ENCODE measurements around the gene SKI. TPM values are rescaled to one million over a fixed set of nuclear protein-coding genes. Genes with fewer than 3 reads are reported as not detected.
"Not testable (repeated sequence)": the region's sequence is repeated elsewhere in the genome, so short reads cannot be mapped to it uniquely, and the experiment has no call there.

Gene SKI
- total RNA-seq, 1 donor from 2014 or later = 19.3 TPM

DNA sequence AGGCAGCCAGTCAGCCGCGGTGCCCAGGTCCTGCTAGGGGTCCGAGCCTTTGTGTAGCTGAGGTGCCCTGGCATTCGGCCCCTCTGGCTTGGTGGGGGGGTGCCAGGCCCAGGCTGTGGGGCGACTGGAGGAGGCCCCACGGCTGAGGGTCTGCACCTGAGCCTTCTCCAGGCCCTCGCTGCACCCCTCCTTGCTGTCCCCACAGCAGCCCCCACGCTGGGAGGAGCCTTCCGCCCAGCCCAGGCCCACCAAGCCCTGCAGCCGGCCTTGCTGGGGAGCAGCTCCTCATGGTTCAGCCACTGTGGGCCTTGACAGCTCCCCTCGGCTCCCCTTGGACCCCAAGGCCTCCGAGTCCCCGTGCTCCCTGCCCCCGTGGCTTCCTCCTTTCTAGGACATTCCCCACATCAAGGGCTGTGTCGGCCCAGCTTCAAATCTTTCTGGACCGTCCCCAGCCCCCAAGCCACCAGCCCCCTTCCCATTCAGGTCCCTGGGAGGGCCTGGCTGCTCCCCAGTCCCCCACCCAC, 95.4 kb downstream of the SKI start:
- no peak for DNase-seq

DNA sequence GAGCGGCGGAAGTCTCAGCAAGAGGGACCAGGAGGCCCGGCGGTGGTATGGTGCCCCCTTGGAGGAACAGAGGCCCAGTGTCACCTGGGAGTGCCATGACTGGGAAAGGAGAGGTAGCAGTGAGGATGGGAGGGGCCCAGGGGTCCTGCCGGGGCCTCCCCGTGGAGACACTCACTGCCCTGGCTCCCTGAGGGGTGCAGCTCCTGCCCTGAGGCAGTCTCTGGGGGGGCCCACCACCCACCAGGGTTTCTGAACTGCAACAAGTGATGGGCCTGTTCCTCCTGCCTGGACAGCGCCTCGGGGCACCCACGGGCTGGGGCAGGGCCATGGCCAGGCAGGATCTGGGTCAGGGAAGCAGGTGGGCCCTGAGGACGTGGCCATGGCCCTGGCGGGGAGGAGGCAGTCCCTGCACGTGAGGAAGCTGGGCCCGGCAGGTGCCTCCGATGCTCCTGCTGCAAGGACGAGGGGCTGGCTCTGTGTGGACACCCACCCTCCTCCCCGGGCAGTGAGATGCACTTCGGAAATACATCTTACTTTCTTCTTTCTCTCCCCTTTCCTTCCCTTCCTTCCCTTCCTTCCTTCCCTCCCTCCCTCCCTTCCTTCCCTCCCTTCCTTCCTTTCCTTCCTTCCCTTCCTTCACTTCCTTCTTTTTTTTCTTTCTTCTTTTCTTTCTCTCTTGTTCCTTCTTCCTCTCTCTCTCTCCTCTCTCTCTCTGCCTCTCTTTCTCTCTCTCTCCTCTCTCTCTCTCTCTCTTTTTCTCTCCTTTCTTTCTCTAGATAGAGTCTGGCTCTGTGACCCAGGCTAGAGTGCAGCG, 96.6 kb downstream of the SKI start:
- DNase-seq = no peak

DNA sequence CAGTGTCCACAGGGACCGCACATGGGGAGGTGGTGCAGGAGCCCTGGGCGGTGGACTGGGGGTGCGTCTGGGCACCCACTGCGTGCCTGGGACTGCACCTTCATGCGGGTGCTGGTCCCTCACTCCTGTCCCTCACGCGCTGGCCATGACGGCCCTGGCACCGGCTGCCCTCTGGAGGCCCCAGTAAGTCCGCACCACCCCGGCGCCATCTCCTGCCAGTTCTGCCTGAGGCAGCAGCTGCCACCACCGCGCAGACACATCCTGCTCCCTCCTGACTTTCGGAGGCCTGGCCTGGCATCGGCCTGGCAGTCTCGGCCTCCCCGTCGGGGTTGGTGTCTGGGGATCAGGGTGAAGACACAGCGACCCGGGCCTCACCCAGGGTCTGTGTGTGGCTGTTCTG, 98.4 kb downstream of the SKI start:
- no peak for DNase-seq

DNA sequence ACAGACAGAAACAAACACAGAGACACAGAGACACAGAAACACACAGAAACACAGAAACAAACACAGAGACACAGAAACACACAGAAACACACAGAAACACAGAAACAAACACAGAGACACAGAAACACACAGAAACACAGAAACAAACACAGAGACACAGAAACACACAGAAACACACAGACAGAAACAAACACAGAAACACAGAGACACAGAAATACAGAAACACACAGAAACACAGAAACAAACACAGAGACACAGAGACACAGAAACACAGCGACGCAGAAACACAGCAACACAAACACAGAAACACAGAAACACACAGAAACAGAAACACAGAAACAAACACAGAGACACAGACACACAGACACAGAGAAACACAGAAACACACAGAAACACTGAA, 99.0 kb downstream of the SKI start:
- not testable (repeated sequence) for DNase-seq

DNA sequence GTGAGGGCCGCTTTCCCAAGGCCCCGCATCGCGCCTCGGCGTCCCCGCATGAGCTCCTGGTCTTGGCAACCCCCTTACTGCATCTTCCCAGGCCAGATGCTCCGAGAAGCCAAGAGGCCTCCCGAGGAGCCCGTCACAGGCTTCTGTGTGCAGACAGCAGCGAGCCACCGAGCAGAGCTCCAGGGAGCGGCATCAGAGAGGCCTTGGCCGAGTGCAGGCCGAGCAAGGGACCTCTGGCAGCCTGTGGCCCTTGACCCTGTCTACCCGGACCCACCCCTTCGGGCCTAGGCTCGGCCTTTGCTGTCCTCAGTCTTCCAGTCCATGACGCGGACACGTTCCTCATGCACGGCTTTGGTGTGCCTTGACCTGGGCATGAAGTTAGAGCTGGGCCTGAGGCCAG, 99.7 kb downstream of the SKI start:
- DNase-seq = no peak

DNA sequence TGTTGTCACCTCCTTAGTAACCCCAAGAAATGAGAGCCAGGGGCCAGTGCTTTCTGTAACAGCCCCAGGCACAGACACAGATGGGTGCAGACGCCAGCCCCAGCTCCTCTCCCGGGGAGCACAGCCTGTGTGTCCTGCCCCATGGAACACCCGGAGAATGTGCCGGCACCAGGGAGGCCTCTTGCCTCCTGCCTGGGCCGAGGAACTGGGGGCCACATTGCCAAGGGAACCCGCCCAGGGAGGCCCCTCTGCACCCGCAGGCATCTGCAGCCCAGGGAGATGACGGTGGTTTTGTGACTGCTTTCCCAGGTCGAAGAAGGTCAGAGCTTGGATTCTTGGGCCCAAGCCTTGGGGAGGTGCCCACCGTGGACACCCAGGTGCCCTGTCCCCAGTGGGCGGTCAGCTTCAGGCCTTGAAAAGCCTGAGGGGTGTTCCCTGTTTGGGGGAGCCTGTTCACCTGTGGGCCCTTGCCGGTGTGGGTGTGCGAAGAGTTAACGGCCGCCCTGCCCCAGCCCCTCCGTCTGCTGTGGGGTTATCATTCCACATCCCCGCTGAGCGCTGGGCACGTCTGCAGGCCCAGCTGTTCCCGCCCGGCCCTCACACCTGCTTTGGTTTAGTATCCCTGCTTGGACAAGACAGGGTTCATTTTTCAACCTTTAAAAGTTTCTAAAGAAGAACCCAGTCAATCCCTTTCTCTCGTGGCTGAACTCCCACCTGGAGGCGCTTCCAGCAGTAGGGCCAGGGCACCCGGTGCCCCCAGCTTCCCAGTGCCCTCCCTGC, 100.7 kb downstream of the SKI start:
- DNase-seq = no peak

DNA sequence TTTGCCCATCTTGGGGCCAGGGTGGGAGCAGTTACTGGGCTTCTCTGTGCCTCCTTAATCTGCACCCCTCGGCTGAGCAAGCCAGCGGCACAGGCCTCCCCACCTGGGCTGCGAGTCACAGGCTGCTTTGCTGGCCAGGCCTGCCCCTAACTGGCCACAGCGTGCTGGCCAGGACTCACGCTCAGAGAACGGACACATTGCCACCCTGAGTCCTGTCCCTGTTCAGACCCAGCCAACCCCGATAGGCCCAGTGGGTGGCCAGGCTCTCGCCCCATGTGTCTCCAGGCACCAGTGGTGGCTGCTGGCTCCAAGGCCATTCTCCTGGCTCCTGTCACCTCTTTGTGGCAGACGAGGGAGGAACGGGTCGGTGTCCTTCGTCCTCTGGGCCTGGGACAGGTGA, 101.9 kb downstream of the SKI start:
- DNase-seq = no peak

DNA sequence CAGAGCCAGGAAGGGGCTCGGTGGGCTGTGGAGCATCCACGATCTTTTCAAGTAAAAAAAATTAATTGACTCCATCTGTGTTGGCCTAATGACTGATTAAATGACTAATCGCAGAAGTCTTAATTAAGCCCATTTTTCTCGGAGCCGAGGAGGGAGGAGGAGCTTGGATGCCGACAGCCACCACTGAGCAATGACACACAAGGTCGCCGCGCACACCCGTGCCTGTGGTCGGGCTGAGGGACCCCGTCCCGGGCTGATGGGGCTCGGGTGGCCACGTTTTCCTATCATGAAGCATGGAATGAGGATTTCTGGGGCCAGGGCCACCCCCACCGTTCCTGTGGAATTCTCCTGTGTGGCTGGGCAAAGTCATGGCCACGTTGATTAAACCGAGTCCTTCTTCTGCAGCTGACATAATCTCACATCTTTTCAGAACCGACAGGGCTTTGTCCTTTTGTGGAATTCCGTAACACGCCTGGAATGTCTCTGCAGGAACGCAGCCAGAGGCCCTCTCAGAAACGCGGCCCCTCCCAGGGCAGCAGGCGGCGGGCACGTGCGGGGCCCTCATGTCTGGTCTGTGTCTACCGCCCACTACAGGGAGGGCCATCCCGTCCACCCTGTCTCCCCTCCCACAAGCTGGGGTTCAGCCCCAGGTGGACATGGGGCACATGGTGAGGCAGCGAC, 102.5 kb downstream of the SKI start:
- DNase-seq = no peak

DNA sequence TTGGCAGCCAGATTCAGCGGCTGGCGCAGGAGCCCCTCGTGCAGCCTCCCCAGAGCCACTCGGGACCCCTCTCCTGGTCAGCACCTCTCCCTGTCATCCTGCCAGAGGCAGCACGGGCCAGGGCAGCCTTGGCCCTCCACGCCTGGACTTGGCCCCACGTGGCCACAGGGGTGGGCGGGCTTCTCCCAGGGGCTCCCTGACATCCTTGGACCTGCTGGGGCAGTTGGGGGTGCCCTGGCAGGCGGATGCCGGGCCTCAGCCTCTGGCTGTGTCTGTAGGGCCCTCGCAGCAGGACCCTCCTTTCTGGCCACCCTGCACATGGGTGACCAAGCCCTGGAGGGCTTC, 103.1 kb downstream of the SKI start:
- no peak for DNase-seq

DNA sequence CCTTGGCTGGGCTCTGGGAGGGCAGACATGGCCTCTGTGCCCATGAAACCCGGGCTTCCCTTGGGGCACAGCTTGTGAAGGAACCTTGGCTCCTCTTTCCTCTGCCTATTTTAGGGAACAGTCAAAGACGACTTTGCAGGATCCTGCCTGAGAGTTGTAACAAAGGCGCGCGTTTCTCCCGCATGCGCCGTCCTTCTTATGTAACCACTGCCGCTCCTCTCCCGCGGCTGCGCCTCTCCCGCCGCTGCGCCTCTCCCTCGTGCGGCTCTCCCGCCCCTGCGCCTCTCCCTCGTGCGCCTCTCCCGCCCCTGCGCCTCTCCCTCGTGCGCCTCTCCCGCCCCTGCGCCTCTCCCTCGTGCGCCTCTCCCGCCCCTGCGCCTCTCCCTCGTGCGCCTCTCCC, 103.5 kb downstream of the SKI start:
- not testable (repeated sequence) for DNase-seq

DNA sequence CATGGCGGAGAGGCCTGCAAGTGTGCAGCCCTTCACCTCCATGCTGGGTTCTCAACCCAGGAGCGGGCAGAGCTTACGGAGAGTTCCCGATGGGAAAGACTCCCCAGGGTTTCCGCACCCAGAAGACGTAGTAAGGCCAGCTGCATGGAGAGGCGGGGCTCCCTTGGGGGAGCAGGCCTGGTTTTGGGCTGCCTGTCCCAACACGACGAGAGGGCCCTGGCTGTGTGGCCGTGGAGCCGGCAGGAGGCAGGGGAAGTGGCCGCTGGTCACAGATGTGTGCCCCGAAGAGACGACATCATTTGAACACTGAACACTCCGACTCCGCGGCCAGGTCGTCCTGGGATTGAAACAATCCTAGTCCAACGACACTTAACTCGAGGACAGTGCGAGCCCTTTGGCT, 106.2 kb downstream of the SKI start:
- DNase-seq = no peak

DNA sequence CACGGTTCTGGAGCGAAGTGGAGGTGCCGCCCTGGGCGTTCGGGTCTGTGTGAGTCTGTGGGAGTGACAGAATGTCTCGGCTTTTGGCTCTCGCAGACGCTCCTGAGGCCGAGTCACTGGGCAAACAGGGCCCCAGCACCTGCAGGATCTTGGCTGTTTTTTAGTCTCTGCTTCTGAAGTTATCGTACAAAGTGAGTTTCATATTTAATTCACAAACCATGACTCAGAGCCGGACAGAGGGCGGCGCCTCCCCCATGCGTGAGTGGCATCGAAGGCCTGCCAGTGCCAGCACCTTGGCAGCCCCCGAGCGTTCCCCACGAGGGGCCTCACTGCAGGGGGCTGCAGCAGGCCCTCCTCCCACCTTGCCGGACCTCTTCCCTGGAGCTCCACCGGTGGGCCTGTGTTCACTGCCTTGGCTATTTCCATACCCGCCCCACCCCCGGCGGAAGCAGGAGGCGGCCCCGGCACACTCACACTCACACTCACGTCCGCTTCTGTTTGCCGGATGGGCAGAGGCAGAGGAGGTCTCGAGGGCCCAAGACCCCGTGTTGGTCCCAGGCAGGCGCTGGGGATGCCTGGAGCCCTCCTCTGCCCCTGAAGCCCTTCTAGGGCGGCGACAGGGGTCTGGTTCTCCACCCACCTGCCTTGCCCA, 106.9 kb downstream of the SKI start:
- DNase-seq = no peak

DNA sequence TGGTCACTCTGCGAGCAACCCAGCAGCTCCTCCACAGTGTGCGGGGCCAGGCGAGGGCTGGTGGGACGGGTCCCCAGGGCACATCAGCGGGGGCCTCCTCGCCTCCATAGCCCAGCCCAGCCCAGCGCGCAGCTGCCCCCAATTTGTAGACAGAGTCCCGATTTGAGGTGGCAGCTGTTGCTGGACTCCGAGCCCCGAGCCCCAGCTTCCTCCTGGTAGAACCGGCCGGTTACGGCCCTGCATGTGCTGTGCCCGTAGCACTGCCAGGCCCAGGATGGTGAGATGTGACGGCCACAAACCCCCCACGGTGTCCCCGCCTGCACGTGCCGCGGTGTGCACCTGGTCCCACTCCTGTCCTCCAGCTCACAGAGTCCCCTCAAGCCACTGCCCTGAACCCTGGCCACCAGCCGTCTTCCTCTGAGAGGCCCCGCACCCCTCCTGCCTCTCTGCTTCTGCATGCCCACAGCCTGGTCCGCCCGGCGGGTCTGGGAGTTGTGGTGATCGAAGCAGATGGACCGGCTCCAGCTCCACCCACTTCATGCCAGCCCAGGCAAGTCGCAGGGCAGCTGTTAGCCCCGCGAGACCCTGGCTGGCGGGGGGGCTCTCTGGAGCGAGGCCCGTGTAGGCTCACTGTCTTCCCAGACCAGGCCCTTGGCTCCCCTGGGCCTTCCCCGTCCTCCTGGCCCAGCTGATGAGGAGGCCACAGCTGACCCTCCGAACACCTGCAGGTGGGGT, 107.8 kb downstream of the SKI start:
- DNase-seq = no peak

DNA sequence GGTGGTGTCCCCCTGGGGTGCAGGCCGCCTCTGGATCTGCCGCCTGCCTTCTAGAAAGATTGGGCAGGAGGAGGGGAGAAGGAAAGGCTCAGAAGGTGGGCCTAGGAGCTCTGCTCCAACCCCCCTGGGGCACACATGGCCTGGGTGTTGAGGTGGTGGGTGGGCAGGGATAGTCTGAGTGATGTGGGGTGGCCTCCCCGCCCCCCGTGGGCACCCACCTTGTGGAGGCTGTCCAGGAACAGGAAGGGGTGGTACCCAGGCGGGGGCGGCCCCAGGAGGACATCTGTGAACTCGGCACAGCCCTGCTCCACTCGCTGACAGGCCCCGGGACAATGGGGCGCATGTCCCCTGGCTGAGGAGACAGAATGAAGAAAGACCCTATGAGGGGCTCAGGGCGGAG, 108.4 kb downstream of the SKI start:
- DNase-seq = no peak

DNA sequence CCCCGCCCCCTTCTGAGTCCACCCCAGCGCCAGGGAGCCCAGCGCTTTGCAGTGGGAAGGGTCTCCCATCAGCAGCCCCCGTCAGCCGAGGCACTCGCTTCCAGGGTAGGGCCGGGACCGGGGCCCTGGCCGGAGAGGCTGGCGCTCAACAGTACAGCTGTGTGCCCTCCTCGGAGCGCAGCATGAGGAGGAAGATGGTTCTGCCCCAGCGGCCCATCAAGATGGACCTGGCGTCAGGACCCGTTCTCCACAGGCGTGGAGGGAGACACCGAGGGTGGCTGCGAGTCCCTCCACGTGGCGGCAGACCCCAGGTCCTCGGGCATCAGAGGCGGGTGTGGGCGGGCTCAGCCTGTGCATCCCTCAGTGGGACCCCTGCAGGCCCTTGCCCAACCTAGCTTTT, 109.0 kb downstream of the SKI start:
- no peak for DNase-seq

DNA sequence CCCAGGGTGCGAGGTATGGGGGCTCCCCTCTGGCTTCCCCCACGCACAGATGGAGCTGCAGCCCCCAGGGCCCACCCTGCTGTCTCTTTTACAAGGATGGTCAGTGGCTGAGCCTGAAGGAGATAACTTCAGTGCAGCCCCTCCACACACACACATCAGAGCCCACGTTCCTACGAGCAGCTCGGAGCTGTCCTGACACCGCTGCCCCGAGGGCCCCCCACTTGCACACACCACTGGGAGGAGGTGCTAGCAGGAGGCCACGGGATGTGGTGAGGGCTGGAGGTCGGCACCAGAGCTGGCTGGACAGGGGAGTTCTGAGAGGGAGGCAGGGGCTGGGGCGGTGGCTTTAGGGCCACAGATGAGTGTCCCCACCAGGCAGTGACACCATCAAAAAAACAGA, 109.4 kb downstream of the SKI start:
- no peak for DNase-seq

DNA sequence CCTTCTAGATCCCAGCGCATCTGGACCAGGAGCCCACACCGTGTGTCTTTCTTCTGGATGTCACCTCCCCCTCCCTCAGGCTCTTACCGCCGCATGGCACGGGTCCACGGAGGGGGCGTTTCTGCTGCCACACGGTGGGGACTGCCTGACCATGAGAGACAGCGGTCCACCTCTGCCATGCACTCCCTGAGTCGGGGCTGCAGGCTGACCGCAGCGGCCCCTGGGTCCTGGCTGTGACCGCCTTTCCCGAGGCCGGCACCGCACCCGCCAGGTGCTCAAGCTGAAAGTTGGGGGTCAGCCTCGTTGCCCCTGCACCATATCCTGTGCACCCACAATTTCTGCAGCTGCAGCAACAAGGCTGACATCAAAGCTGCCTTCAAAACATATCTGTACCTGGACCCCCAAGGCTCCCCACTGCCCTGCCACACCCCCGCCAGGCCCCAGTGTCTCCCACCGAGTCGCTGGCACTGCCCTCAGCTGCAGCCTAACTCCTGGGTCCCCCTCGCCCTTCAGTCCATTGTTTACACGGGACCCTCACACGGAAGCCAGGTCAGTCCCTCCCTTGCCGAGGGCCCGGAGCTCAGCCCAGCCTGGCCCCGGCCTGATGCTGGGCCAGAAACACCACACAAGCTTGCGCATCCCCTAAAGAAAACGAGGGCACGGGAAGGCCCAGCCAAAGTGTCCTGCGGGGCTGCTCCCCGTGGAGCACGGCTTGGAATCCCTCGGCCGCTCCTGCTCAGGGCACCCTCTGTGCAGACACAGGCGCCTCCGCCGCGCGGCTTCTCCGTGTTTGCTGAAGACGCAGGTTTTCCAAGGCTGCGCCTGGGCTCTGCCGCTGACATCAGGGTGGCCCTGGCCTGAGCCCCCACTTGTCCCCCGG, 111.3 kb downstream of the SKI start:
- DNase-seq = no peak

DNA sequence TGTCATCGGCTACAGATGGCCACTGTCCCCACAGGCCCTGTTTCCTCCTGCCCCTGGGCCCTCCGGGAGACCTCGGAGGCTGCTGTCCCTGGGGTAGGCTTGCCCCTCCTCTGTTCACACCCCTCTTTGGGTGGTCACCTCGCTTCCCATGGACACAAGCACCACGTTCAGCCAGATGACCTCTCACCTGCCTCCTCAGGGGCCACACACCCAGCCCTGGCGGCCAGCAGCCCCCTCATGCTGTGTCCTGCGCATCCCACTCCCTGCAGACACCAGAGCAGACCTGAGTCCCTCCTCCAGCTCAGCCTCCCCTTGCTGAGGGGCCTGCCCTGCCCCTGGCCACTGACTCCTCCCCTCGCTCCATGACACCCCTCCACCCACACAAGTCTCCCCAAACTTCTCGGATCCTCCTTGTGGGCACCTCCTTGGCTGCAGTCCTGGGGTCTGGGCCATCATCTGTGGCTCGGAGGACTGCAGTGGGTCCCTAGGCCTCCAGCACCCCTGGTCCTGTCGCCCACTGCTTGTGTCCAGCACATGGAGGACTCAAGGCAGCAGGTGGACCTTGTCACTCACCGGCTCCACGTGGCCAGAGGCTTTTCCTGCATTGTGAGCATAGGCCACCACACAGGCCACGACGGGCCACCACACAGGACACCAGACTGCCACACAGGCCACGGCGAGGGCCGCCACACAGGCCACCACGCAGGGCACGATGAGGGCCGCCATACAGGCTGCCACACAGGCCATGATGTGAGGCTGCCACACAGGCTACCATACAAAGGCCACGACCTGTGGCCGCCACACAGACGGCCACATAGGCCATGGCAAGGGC, 112.2 kb downstream of the SKI start:
- DNase-seq = no peak

DNA sequence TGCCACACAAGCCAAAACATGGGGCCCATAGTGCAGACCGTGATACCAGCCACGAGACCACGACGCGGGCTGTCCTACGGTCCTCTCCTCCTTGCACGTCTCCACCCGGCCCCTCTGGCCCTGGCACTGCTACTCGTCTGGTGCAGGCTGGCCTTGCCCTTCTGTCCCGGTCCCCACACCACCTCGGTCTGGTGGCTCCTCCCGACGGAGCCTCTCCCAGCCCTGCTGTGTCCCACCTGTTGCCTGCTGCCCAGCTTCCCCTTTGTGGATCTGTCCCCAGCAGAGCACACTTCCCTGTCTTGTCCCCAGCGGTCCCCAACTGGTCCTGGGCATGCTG, 112.8 kb downstream of the SKI start:
- DNase-seq = no peak

All from occipital lobe (tissue), 2 donors.